K562 (cell line): ENCODE measurements around the gene CENPB. TPM values are rescaled to one million over a fixed set of nuclear protein-coding genes. Genes with fewer than 3 reads are reported as not detected.

Experiments
- ATAC-seq: fragments of 200-7000 bp; cut with Tn5 transposase; 3 replicates; pipeline ENCODE4 v1.9.1; 2020; ENCODE audit warnings: moderate library complexity
- BruUV-seq: library from RNA; stranded (reverse); fragments of 400-500 nt; replicated peaks from 2 replicates; lab custom pipeline; 2021; lab: Mats Ljungman, UMichigan
- CTCF ChIA-PET: fragments of 300-600 bp; formaldehyde crosslinking; extraction: SDS; loops from one replicate; lab custom pipeline; 2021; ENCODE audit warnings: low intra/inter-chr PET ratio; lab: Yijun Ruan, JAX
- POLR2A ChIA-PET: fragments of 300-600, 350-650 bp; sonication (Branson Sonifier 250); formaldehyde crosslinking; extraction: SDS; loops from one replicate; lab custom pipeline; 2021; ENCODE audit warnings: antibody characterized with exemption, inconsistent platforms; lab: Yijun Ruan, JAX
- DNase-seq, 4 experiments: peaks; one replicate each; pipeline versions ENCODE4 v3.0.0 to v3.0.0-alpha.2; 2011 to 2018; ENCODE audit warnings: low spot score in 3 of 4, mixed read lengths in 3 of 4; ENCODE audit errors: extremely low read depth in 1 of 4
- FAIRE-seq: peaks from 2 replicates; lab custom pipeline; 2011; peaks lifted over from hg19 to GRCh38; lab: Jason Lieb, UNC
- H2AFZ ChIP-seq: 2 replicates; pipeline ENCODE4 v1.6.0; 2011; ENCODE audit warnings: low read depth, low read length, control low read depth, inconsistent platforms
- H3K27ac ChIP-seq: fragments of 200-600 bp; 3 replicates; pipeline ENCODE4 v1.8.0; 2011; ENCODE audit warnings: low read depth, mild to moderate bottlenecking, control low read depth, inconsistent platforms, low read length, moderate library complexity, mixed read lengths; ENCODE audit errors: extremely low read depth
- H3K27me3 ChIP-seq, 2 experiments: fragments of 300-600 bp in 1 of 2; 2 replicates in 1 of 2; 3 replicates in 1 of 2; pipeline versions ENCODE4 v1.6.0 to v1.8.0; 2011; ENCODE audit warnings: inconsistent platforms in 2 of 2, low read length in 2 of 2, mild to moderate bottlenecking in 1 of 2, mixed read lengths in 1 of 2, moderate library complexity in 1 of 2; ENCODE audit not compliant: control insufficient read depth in 2 of 2, insufficient read depth in 2 of 2
- H3K36me3 ChIP-seq: fragments of 300-600 bp; 3 replicates; pipeline ENCODE4 v1.8.0; 2011; ENCODE audit warnings: mild to moderate bottlenecking, low read length, inconsistent platforms; ENCODE audit not compliant: control insufficient read depth, insufficient read depth
- H3K4me1 ChIP-seq, 2 experiments: fragments of 200-600 bp in 1 of 2; replicated peaks in 1 of 2; 2 replicates in 1 of 2; 3 replicates in 1 of 2; pipeline versions ENCODE4 v1.5.1 to v1.8.0; 2011; ENCODE audit warnings: inconsistent platforms in 2 of 2, low read length in 2 of 2, mild to moderate bottlenecking in 1 of 2, mixed read lengths in 1 of 2, moderate library complexity in 1 of 2; ENCODE audit not compliant: control insufficient read depth in 2 of 2, insufficient read depth in 2 of 2
- H3K4me2 ChIP-seq: 2 replicates; pipeline ENCODE4 v1.6.1; 2011; ENCODE audit warnings: low read length, control low read depth, inconsistent platforms, mixed read lengths; ENCODE audit not compliant: insufficient read depth
- H3K4me3 ChIP-seq: fragments of 200-600 bp; sonication (generic), shearing (Covaris generic); 2 replicates; pipeline ENCODE4 v1.5.1; 2016; ENCODE audit warnings: control low read depth, inconsistent platforms
- H3K79me2 ChIP-seq: fragments of 200-600 bp; 3 replicates; pipeline ENCODE4 v1.8.0; 2011; ENCODE audit warnings: low read length, inconsistent platforms; ENCODE audit not compliant: control insufficient read depth, insufficient read depth
- H3K9ac ChIP-seq, 2 experiments: 2 replicates each; pipeline versions ENCODE4 v1.6.0 to v1.6.1; 2011; ENCODE audit warnings: low read depth in 2 of 2, low read length in 2 of 2, control low read depth in 1 of 2, inconsistent platforms in 1 of 2, mild to moderate bottlenecking in 1 of 2, mixed read lengths in 1 of 2; ENCODE audit not compliant: insufficient read depth in 1 of 2
- H3K9me1 ChIP-seq: one replicate; pipeline ENCODE4 v1.6.0; 2011; ENCODE audit warnings: inconsistent platforms, mild to moderate bottlenecking, low read length, moderate library complexity; ENCODE audit not compliant: control insufficient read depth, insufficient read depth
- H3K9me3 ChIP-seq: replicated peaks from 2 replicates; pipeline ENCODE4 v1.5.1; 2011; ENCODE audit warnings: low read depth, low read length, inconsistent platforms; ENCODE audit not compliant: control insufficient read depth, insufficient read depth
- H4K20me1 ChIP-seq: replicated peaks from 2 replicates; pipeline ENCODE4 v1.6.1; 2011; ENCODE audit warnings: low read length, inconsistent platforms, mixed read lengths; ENCODE audit not compliant: control insufficient read depth, insufficient read depth
- ELF2 ChIP-seq: fragments of 250-450 bp; sonication (Bioruptor Pico); IDR thresholded peaks from 2 replicates; pipeline ENCODE4 v1.5.0; 2021; ENCODE audit warnings: mild to moderate bottlenecking
- ETV5 ChIP-seq: sonication (generic); formaldehyde crosslinking; IDR thresholded peaks from 2 replicates; pipeline ENCODE4 v1.4.0; 2020; ENCODE audit warnings: low read depth, mild to moderate bottlenecking, missing genetic modification reagents
- GABPA ChIP-seq: fragments of 200-800 bp; sonication (Bioruptor generic); conservative IDR thresholded peaks from 2 replicates; pipeline ENCODE4 v1.6.1; 2016; ENCODE audit warnings: low read depth, missing genetic modification characterization, missing compliant biosample characterization
- GTF2F1 ChIP-seq: IDR thresholded peaks from 2 replicates; pipeline ENCODE4 v1.6.1; 2011; ENCODE audit warnings: low read depth, low read length, improper control_type of control experiment
- HNRNPLL ChIP-seq: fragments of 200-400 bp; formaldehyde crosslinking; IDR thresholded peaks from 2 replicates; pipeline ENCODE4 v1.6.1; 2017; ENCODE audit warnings: low read length, low read depth, mild to moderate bottlenecking; ENCODE audit not compliant: poor library complexity, severe bottlenecking
- ILF3 ChIP-seq: fragments of 450-650 bp; IDR thresholded peaks from 2 replicates; pipeline ENCODE4 v1.6.1; 2018; ENCODE audit warnings: antibody characterized with exemption, mild to moderate bottlenecking, moderate library complexity, borderline replicate concordance
- KDM2B ChIP-seq: fragments of 250-450 bp; sonication (Bioruptor Pico); IDR thresholded peaks from 2 replicates; pipeline ENCODE4 v1.8.0; 2021; ENCODE audit warnings: mild to moderate bottlenecking, moderate library complexity
- KLF1 ChIP-seq: fragments of 450-650 bp; IDR thresholded peaks from 2 replicates; pipeline ENCODE4 v1.6.1; 2016; ENCODE audit warnings: missing genetic modification characterization, missing compliant biosample characterization
- NEUROD1 ChIP-seq: fragments of 150-350 bp; IDR thresholded peaks from 2 replicates; pipeline ENCODE4 v1.6.1; 2014; ENCODE audit warnings: borderline replicate concordance, low read length, low read depth; ENCODE audit not compliant: partially characterized antibody
- RBFOX2 ChIP-seq: fragments of 200-400 bp; formaldehyde crosslinking; IDR thresholded peaks from 2 replicates; pipeline ENCODE4 v1.6.1; 2017; ENCODE audit warnings: low read depth, mild to moderate bottlenecking, low read length, moderate library complexity
- TGIF2 ChIP-seq: sonication (generic); formaldehyde crosslinking; IDR thresholded peaks from 2 replicates; pipeline ENCODE4 v1.8.1; 2022; ENCODE audit warnings: mild to moderate bottlenecking, missing genetic modification reagents, moderate library complexity
- ZNF232 ChIP-seq: sonication (generic); formaldehyde crosslinking; IDR thresholded peaks from 2 replicates; pipeline ENCODE4 v1.8.0; 2022; ENCODE audit warnings: mild to moderate bottlenecking, missing genetic modification reagents
- ZNF282 ChIP-seq: sonication (generic); formaldehyde crosslinking; IDR thresholded peaks from 2 replicates; pipeline ENCODE4 v1.8.1; 2023; ENCODE audit warnings: missing genetic modification reagents
- WGBS: fragments of 100-300 bp; shearing (Covaris generic); methylation state at CpG from one replicate; pipeline ENCODE4 v1.1.6; 2016; ENCODE audit warnings: low coverage, mixed read lengths; ENCODE audit not compliant: insufficient coverage; ENCODE audit errors: missing lambda C conversion rate; 5-methylcytosine and 5-hydroxymethylcytosine counted together
- in situ Hi-C: fragments of 300-500 bp; cut with MboI; formaldehyde crosslinking; loops from 4 replicates; pipeline ENCODE4 v1.15.0; 2018; ENCODE audit warnings: inconsistent platforms, mixed read lengths
- intact Hi-C: fragments of 100-400 bp; cut with micrococcal nuclease; formaldehyde crosslinking; loops from 2 replicates; pipeline ENCODE4 v1.14.2; 2022
- polyA plus RNA-seq, 8 experiments: library from polyadenylated mRNA; depleted of rRNA in 4 of 8; stranded (reverse) in 5 of 8; unstranded in 3 of 8; fragments of >200 nt; fragmentation: Nextera tagmentation in 2 of 8; fragmentation: Illumina TruSeq in 1 of 8; extraction: Ambion mirVana in 2 of 8; extraction: Trizol in 1 of 8; gene quantifications; 2 replicates each; pipeline versions ENCODE4 v1.2.1 to v1.2.3, GENCODE V29; 2011 to 2014; ENCODE audit warnings: inconsistent platforms in 1 of 8, missing spikeins in 1 of 8
- total RNA-seq, 7 experiments: library from RNA; depleted of rRNA in 6 of 7; stranded (reverse); fragments of >200 nt in 6 of 7; fragmentation: Illumina TruSeq in 2 of 7; extraction: Trizol in 2 of 7; gene quantifications; 2 replicates each; pipeline versions ENCODE4 v1.2.1 to v1.2.3, GENCODE V29; 2011 to 2021; ENCODE audit warnings: low replicate concordance in 1 of 7
- TF ChIP-seq, protein P1 (sequence below), 2 experiments: fragments of 450-650 bp; IDR thresholded peaks; 2 replicates each; pipeline ENCODE4 v1.6.1; 2018; ENCODE audit warnings: mild to moderate bottlenecking in 2 of 2, low read depth in 1 of 2; ENCODE audit not compliant: partially characterized antibody in 2 of 2

Gene CENPB
- total and polyA plus RNA-seq, 9 of the 15 experiments (the other 6 are each of a cell fraction or from before 2014, with no cell fraction given): 0.17 to 70.8 (median 24.9) TPM

- under 1% methylated on average over 66 of the region's 96 CpGs for WGBS
- Histone ChIP-seq H3K9me3 (no peaks in the 10 kb centered on the region), H3K27me3 (no peaks in the 10 kb centered on the region), H3K4me2 (peak within 1 kb of the TSS; percentile 90), H3K9ac (peak within 1 kb of the TSS; percentile 98), H4K20me1 (no peaks in the 10 kb centered on the region), H3K4me1 (peaks cover 18 to 29% of the 10 kb centered on the region in 2 experiments), H3K4me3 (peak within 1 kb of the TSS; percentile 82), H3K79me2 (peaks cover 13% of the 10 kb centered on the region; the same call in 1 of the 3 replicates), H2AFZ (peak within 1 kb of the TSS; percentile 98), H3K27ac (peak within 1 kb of the TSS; percentile 100), H3K36me3 (peaks cover 22% of the 10 kb centered on the region; the same call in 2 of the 3 replicates), H3K9me1 (no peaks in the 10 kb centered on the region)
- ChIA-PET POLR2A (interaction anchor here (0.6 to 2.4 kb wide), 11 partner anchors 11 to 65 kb away, joined by 3 to 13 read pairs (median 3); partner anchors contain the start of gene SPEF1), CTCF (interaction anchor here (0.6 to 1.9 kb wide), 3 partner anchors 33 to 191 kb away, joined by 3 to 12 read pairs (median 3); partner anchors contain the start of gene CENPB)
- peak; percentile 91 for FAIRE-seq
- peak; percentile 89 for ATAC-seq
- in situ Hi-C loops: no loop called here
- DNase-seq: peak; percentile 81 to 94 (median 84)
- intact Hi-C loops: loop anchor here (2.0 kb wide), 2 partner anchors 27 to 33 kb away; partner anchors contain the start of genes CENPB and MAVS
- BruUV-seq: TSS peak; percentile 55
- TF ChIP-seq, protein P1, sequence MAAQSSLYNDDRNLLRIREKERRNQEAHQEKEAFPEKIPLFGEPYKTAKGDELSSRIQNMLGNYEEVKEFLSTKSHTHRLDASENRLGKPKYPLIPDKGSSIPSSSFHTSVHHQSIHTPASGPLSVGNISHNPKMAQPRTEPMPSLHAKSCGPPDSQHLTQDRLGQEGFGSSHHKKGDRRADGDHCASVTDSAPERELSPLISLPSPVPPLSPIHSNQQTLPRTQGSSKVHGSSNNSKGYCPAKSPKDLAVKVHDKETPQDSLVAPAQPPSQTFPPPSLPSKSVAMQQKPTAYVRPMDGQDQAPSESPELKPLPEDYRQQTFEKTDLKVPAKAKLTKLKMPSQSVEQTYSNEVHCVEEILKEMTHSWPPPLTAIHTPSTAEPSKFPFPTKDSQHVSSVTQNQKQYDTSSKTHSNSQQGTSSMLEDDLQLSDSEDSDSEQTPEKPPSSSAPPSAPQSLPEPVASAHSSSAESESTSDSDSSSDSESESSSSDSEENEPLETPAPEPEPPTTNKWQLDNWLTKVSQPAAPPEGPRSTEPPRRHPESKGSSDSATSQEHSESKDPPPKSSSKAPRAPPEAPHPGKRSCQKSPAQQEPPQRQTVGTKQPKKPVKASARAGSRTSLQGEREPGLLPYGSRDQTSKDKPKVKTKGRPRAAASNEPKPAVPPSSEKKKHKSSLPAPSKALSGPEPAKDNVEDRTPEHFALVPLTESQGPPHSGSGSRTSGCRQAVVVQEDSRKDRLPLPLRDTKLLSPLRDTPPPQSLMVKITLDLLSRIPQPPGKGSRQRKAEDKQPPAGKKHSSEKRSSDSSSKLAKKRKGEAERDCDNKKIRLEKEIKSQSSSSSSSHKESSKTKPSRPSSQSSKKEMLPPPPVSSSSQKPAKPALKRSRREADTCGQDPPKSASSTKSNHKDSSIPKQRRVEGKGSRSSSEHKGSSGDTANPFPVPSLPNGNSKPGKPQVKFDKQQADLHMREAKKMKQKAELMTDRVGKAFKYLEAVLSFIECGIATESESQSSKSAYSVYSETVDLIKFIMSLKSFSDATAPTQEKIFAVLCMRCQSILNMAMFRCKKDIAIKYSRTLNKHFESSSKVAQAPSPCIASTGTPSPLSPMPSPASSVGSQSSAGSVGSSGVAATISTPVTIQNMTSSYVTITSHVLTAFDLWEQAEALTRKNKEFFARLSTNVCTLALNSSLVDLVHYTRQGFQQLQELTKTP (IDR thresholded peaks at IDR 0.05; ENCODE audit: low read depth in 1 of 2, partially characterized antibody in 2 of 2): peak in 1 of 2 experiments; percentile 80
- TF ChIP-seq ZNF282 (CRISPR knock-in tag) (peak; percentile 94; the same call in 1 of the 2 replicates), ZNF232 (CRISPR knock-in tag) (peak; percentile 85; the same call in 1 of the 2 replicates), HNRNPLL (peak; percentile 69), KDM2B (CRISPR knock-in tag) (0 out of 2 replicates have a peak, but pooled peaks have one; percentile 8), GABPA (tag) (peak; percentile 64; the same call in 1 of the 2 replicates), RBFOX2 (peak; percentile 93), NEUROD1 (peak; percentile 59), ETV5 (CRISPR knock-in tag) (peak; percentile 75; the same call in 1 of the 2 replicates), KLF1 (tag) (peak; percentile 80), ELF2 (CRISPR knock-in tag) (no peak), TGIF2 (CRISPR knock-in tag) (peak; percentile 62; the same call in 1 of the 2 replicates), ILF3 (peak; percentile 90; the same call in 1 of the 2 replicates), GTF2F1 (0 out of 2 replicates have a peak, but pooled peaks have one; percentile 18)
Measured at GRCh38 chr20:3820048-3820900, 33.7 kb upstream of the CENPB start, which contains the start of gene AP5S1. Gene AP5S1, plus strand, starts transcription at chr20:3820547. Its CDS starts 1,571 bp downstream, at chr20:3822118.
